AG10803 (cell line): ENCODE measurements around the gene WDR70.
"Not testable (repeated sequence)": the region's sequence is repeated elsewhere in the genome, so short reads cannot be mapped to it uniquely, and the experiment has no call there.

Experiments
- DNase-seq: peaks from one replicate; pipeline ENCODE4 v3.0.0; 2010; ENCODE audit warnings: low read depth
- H3K4me3 ChIP-seq: 2 replicates; pipeline ENCODE4 v1.5.1; 2011; ENCODE audit warnings: mild to moderate bottlenecking, low read length, control low read depth
- CTCF ChIP-seq: conservative IDR thresholded peaks from 2 replicates; pipeline ENCODE4 v1.5.1; 2011; ENCODE audit warnings: mild to moderate bottlenecking, low read length, control low read depth, inconsistent platforms

WDR70 gene

GRCh38 chr5:37379100-37379628 is at the start of gene WDR70:
Gene WDR70, plus strand, starts transcription at chr5:37379318. Its CDS starts 50 bp downstream, at chr5:37379368.
- peak; percentile 92 for DNase-seq
- peak; percentile 62 for TF ChIP-seq CTCF
- H3K4me3 ChIP-seq = peak within 1 kb of the TSS; percentile 83

GRCh38 chr5:37334754-37335153 is 44.4 kb upstream of the WDR70 start:
- not testable (repeated sequence) for DNase-seq, H3K4me3 ChIP-seq

- DNase-seq, H3K4me3 ChIP-seq: not testable (repeated sequence)
Observed at GRCh38 chr5:37342741-37343140, 36.4 kb upstream of the WDR70 start.

- no peak overlapping the region for H3K4me3 ChIP-seq
- TF ChIP-seq CTCF = no peak
- no peak for DNase-seq
Observed at GRCh38 chr5:37355161-37355560, 24.0 kb upstream of the WDR70 start.

- H3K4me3 ChIP-seq = peak overlapping the region; percentile 99
- no peak for TF ChIP-seq CTCF
- DNase-seq = no peak
Observed at GRCh38 chr5:37370550-37370863, 8.6 kb upstream of the WDR70 start.

- DNase-seq = peak; percentile 92
- H3K4me3 ChIP-seq = peak within 1 kb of the TSS; percentile 99
- no peak for TF ChIP-seq CTCF
Observed at GRCh38 chr5:37370864-37371726, 8.0 kb upstream of the WDR70 start, which contains the start of gene NUP155. Gene NUP155, minus strand, starts transcription at chr5:37371106. Its CDS starts 129 bp downstream, at chr5:37370977.

GRCh38 chr5:37375091-37375490 is 4.0 kb upstream of the WDR70 start:
- no peak overlapping the region for H3K4me3 ChIP-seq
- no peak for DNase-seq
- no peak for TF ChIP-seq CTCF

- DNase-seq, H3K4me3 ChIP-seq: not testable (repeated sequence)
Observed at GRCh38 chr5:37378066-37378465, 1.1 kb upstream of the WDR70 start.
